HepG2 (cell line): ENCODE measurements around the gene RIPK3.

Experiments used
- CEBPG ChIP-seq: IDR thresholded peaks from 2 replicates; pipeline ENCODE4 v1.6.1; 2016
- CTCF ChIP-seq: sonication (generic); formaldehyde crosslinking; IDR thresholded peaks from 2 replicates; pipeline ENCODE4 v1.5.0; 2020; ENCODE audit warnings: mild to moderate bottlenecking, missing genetic modification reagents, moderate library complexity
- ERF ChIP-seq: IDR thresholded peaks from 2 replicates; pipeline ENCODE4 v1.6.1; 2018; ENCODE audit warnings: missing biosample characterization, missing genetic modification reagents
- GLI4 ChIP-seq: sonication (generic); formaldehyde crosslinking; IDR thresholded peaks from 2 replicates; pipeline ENCODE4 v1.5.1; 2020; ENCODE audit warnings: missing genetic modification reagents, mild to moderate bottlenecking, moderate library complexity, borderline replicate concordance
- HMG20B ChIP-seq: conservative IDR thresholded peaks from 2 replicates; pipeline ENCODE4 v1.6.1; 2016; ENCODE audit warnings: missing genetic modification reagents, missing compliant biosample characterization
- MAFF ChIP-seq: IDR thresholded peaks from 2 replicates; pipeline ENCODE4 v1.6.1; 2011; ENCODE audit warnings: low read depth, low read length, improper control_type of control experiment
- NCOA2 ChIP-seq: sonication (generic); formaldehyde crosslinking; IDR thresholded peaks from 2 replicates; pipeline ENCODE4 v1.8.0; 2022; ENCODE audit warnings: inconsistent platforms
- PLSCR1 ChIP-seq: sonication (generic); formaldehyde crosslinking; IDR thresholded peaks from 2 replicates; pipeline ENCODE4 v1.5.0; 2020; ENCODE audit warnings: missing genetic modification reagents, mild to moderate bottlenecking, borderline replicate concordance
- REST ChIP-seq, 2 experiments: IDR thresholded peaks; 2 replicates each; pipeline ENCODE4 v1.6.1; 2011 to 2012; ENCODE audit warnings: low read length in 2 of 2, borderline replicate concordance in 1 of 2, low read depth in 1 of 2, mild to moderate bottlenecking in 1 of 2, moderate library complexity in 1 of 2
- SIN3A ChIP-seq: IDR thresholded peaks from 2 replicates; pipeline ENCODE4 v1.6.1; 2011; ENCODE audit warnings: low read depth, mild to moderate bottlenecking, control low read depth, low read length, borderline replicate concordance
- SMC3 ChIP-seq: IDR thresholded peaks from 2 replicates; pipeline ENCODE4 v1.6.1; 2011; ENCODE audit warnings: low read length, improper control_type of control experiment
- ZFP36L1 ChIP-seq: sonication (generic); formaldehyde crosslinking; IDR thresholded peaks from 2 replicates; pipeline ENCODE4 v1.8.0; 2022; ENCODE audit warnings: mild to moderate bottlenecking, missing genetic modification reagents, moderate library complexity
- ZNF720 ChIP-seq: sonication (generic); formaldehyde crosslinking; IDR thresholded peaks from 2 replicates; pipeline ENCODE4 v1.4.0; 2020; ENCODE audit warnings: missing genetic modification reagents
- ZZZ3 ChIP-seq: sonication (generic); formaldehyde crosslinking; IDR thresholded peaks from 2 replicates; pipeline ENCODE4 v1.4.0; 2020; ENCODE audit warnings: missing genetic modification reagents, mild to moderate bottlenecking, borderline replicate concordance

GRCh38 chr14:24329073-24329663 lies 10.6 kb downstream of the RIPK3 start:
- TF ChIP-seq SMC3 (no peak), ZFP36L1 (CRISPR knock-in tag) (no peak), PLSCR1 (CRISPR knock-in tag) (no peak), GLI4 (CRISPR knock-in tag) (no peak), REST (IDR thresholded peaks at IDR 0.05; ENCODE audit: borderline replicate concordance in 1 of 2, low read depth in 1 of 2, low read length in 2 of 2) (no peak), SIN3A (no peak), MAFF (no peak), CTCF (CRISPR knock-in tag) (no peak), HMG20B (CRISPR knock-in tag) (no peak), NCOA2 (no peak), ZNF720 (CRISPR knock-in tag) (no peak), ZZZ3 (CRISPR knock-in tag) (no peak), CEBPG (CRISPR knock-in tag) (no peak), ERF (CRISPR knock-in tag) (no peak)
